NCI-H2171 (cell line): ENCODE measurements around the gene IGF2BP2.
"Not testable (repeated sequence)": the region's sequence is repeated elsewhere in the genome, so short reads cannot be mapped to it uniquely, and the experiment has no call there.

ENCODE experiments used
- DNase-seq: peaks from one replicate; lab custom pipeline; 2025; lab: John Stamatoyannopoulos, UW

Gene IGF2BP2

DNA sequence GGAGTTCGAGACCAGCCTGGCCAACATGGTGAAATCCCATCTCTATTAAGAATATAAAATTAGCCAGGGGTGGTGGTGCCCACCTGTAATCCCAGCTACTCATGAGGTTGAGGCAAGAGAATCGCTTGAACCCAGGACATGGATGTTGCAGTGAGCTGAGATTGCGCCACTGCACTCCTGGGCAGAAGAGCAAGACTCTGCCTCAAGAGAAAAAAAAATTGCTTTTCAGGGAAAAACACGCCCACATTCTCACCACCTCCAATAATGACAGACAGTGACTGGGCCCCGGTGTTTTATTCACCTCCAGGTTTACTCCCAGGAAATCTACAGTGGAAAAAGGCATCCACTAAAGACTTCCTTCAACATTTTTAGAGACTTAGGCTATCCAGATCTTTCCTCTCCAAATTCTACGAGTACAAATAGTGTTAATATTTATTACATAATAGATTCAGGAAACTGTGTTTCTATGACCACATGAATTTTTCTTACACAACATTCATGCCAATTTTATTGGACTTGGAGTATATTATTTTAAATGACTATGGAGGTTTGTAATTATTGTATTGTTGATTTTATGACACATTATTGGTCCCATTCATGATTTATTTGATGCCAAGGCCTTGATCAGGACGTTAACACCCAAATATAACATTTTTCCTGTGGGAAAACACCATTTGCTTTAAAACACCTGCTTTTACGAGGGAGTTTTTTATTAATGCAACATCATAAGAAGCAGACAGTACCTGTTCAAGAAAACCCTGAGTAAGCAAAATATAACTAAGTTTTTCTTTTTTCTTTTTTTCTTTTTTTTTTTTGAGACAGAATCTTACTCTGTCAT, 26.6 kb downstream of the IGF2BP2 start:
- DNase-seq: no peak

DNA sequence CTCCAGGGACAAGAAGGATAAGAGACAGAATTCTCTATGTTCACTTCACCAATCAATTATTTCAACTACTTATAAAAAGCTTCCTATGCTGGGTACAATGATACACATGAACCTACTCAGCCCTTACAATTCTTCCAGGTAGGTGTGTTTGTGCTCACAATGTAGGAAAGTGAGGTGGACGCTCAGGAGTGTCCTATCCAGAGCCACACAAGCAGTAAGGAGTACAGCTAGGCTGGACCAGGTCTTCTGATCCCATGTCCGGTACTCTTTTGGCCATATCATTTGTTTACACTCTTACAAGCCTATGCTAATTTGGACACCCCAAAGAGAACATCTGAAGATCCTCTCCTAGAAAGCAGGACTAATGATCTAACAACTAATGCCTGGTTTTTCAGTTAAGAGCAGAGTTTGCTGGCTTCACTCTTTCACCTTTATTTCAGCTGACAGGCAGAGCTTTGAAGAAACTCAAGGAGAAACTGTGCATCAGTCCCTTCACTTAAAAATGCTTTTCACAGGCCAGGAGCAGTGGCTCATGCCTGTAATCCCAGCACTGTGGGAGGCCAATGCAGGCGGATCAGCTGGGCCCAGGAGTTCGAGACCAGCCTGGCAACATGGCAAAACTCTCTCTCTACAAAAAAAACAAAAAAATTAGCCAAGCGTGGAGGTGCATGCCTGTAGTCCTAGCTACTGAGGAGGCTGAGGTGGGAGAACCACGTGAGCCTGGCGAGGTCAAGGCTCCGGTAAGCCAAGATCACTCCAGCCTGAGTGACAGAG, 27.5 kb downstream of the IGF2BP2 start:
- no peak for DNase-seq

DNA sequence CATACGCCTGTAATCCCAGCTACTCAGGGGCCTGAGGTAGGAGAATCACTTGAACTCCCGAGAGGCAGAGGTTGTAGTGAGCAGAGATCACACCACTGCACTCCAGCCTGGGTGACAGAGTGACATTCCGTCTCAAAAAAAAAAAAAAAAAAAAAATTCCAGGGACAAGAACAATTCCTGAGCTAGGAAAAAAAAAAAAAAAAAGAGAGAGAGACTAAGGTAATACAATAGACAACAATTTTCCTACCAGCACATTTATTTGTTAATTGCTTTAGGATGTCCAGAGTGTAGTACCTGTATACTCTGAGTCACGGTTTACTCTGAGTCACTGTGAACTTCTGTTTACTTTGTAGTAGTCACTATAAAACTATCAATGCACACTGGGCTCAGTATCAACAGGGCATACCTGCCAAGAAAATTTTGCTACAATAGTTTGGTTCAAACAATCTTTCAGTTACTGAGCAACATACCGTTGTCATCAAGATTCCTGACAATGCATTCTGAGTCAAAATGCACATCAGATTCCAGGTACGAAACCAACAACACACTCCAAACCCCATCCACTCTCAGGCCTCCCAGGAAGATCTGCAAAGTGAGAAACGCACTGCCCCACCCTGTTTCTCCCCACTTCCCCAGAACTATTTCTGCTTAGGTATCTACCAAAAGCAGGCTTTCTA, 28.3 kb downstream of the IGF2BP2 start:
- DNase-seq: no peak

DNA sequence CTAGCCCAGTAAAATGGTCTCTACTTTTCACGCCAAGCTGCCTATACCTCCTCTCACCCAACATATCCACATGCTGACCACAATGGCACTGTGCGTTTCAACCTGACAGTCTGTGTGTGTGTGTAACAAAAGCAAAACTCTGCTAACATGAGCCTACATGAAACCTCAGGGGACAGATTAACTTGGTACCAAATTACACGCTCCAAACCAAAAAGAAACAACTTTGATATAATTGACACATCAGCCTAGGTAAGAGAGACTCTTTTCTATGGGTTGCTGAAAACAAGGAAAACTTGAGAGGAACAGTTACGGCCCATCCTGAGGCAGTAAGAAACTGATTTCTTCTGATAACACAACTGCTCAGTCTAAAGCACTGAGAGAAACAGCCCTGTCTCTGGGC, 31.5 kb downstream of the IGF2BP2 start:
- DNase-seq: no peak

DNA sequence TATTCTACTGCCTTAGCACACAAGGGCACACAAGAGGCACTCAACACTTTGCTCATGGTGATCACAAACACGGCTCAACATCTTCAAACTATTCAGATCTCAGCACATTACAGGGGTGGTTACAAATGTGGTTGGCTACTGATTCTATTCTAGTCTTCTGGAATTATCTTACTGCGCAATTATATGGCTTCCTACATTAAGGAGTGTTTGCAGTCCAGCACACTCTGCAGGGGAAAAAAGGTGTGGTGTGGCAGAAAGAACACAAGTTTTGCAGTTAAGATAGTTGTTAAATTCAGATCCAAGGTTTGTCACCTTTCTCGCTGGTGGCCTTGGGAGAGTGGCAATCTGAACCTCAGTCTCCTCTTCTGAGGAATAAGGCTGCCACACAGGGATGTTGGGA, 31.9 kb downstream of the IGF2BP2 start:
- DNase-seq: no peak

DNA sequence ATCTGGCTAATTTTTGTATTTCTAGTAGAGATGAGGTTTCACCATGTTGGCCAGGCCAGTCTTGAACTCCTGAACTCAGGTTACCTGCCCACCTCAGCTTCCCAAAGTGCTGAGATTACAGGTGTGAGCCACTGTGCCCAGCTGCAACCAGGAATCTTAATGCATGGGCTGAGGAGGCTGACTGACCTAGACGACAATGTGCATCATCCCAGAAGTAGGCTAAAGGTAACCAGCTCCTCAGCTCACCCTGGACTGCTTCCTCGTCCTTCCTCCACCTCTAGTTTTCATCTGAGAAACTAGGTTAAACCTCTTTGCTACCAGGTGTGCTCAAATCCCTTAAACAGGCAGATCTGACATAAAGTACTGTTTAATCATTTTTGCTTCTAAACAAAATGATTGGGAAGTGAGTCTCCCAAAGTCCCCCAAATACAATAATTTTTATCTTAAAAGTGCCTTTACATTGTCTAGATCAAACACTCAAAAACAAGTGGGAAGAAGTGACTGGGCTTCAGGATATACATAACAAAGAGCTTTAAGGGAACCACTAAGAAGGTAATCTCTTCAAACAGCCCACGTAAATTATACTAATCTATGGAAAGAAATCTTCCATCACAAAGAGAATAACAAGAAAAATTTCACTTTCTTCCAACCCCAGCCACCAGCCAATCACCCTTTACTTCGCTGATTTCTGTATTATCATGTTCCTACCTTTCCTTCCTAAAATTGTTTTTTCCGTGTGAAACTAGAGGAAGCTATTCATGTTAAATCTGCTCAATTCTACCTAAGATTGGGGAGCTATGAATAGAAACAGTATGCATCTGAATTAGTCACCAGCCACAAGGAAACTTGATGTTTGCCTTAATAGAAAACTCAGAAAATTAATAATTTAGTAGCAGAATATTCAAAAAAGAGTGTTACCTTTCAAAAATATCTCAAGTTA, 34.7 kb downstream of the IGF2BP2 start:
- DNase-seq: no peak

DNA sequence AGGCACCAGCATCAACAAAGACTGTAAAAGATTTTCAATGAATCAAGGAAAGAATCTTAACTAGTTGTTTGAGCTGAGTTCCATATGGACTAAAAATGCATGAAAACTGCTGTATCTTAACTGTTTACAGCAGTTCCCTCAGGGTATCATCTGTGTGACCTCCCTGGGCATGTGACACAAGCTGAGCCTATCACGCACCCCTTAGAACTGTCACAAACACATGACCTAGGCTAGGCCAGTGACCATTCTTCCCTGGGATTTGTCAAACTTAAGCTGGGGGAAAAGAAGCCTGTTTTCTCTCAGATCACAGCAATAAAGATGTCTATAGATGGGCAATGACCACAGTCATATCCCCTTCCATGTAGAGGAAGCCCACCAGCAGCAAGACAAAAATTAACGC, 35.7 kb downstream of the IGF2BP2 start:
- DNase-seq: no peak

DNA sequence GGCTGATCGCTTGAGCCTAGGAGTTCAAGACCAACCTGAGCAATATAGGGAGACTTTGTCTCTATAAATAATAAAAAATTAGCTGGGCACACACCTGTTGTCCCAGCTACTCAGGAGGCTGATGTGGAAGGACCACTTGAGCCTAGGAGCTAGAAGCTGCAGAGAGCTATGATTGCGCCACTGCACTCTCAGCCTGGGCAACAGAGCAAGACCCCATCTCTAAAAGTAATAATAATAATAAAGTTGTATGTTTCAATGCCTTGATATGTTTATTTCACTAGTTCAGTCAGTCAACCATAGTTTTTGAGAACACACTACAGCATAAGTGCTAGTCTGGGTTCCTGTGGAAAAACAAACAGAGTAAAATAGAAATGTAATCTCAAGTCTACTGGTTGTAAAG, 36.5 kb downstream of the IGF2BP2 start:
- no peak for DNase-seq

DNA sequence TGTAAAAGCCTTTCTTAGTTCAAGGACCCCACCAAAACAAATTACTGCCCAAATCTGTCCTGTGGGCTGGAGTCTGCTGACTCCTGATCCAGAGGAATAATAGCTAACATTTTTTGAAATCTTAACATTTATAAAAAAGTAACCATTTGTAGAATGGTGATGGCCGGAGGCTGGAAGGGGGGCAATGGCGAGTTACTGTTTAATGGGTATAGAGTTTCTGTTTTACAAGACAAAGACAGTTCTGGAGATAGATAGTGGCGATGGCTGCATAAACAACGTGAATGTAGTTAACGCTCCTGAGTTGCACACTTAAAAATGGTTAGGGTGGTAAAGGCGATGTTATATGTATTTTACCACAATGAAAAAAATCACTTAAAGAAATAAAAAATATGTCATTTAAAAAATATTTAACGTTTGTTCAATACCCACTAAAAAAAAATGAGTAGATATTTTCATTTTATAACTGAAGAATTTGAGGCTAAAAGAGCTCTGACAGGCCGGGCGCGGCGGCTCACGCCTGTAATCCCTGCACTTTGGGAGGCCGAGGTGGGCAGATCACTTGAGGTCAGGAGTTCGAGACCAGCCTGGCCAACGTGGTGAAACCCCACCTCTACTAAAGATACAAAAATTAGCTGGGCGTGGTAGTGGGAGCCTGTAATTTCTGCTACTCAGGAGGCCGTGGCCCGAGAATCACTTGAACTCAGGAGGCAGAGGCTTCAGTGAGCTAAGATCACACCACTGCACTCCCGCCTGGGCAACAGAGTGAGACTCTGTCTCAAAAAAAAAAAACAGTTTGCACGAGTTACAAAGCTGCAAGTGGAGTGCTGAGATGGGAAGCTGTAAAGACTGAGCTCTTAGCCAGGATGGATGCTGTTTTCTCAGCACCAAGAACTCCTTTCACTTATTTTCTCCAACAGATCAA, 37.6 kb downstream of the IGF2BP2 start:
- DNase-seq: no peak

DNA sequence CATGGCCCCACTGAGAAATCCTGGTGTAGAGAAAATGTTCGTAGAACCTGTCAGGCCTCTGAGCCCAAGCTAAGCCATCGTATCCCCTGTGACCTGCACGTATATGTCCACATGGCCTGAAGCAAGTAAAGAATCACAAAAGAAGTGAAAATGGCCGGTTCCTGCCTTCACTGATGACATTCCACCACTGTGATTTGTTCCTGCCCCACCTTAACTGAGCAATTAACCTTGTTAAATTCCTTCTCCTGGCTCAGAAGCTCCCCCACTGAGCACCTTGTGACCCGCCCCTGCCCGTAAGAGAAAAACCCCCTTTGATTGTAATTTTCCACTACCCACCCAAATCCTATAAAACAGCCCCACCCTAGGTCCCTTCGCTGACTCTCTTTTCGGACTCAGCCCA, 38.6 kb downstream of the IGF2BP2 start:
- not testable (repeated sequence) for DNase-seq

DNA sequence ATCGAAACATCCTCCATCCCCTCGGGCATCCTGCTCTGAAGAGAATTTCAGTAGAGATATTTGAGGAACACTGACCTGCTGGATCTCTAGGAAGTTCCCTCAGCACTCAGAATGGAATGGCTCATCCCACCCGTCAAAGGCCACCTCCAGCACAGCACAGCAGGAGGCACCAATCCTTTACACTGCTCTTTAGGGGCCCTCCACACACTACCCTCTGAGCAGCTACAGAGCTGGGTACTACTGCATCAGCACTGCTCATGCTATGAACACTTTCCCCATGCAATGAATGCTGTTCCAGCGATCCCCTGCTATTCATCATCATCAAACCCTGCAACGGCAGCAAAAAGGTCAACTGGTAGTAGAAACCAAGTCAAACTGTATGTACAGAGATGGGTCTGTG, 40.5 kb downstream of the IGF2BP2 start:
- DNase-seq: no peak

DNA sequence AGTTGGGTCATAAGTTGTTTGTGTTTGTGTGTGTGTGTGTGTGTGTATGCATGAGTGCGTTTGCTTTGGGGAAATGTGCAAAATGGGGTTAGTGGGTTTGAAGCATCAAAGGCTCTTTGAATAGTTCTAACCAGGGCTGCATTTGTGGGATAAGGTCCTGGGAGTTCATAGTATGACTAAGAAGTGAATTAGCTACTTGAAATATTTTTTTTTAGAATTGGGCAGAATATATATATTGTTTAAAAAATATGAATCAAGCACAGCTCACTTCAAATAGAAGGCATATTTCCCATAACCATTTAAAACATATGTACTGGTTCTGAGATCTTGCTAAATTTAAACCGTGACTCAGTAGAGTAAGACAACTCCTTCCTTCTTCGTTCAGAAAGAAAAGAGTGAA, 43.1 kb downstream of the IGF2BP2 start:
- DNase-seq: no peak

DNA sequence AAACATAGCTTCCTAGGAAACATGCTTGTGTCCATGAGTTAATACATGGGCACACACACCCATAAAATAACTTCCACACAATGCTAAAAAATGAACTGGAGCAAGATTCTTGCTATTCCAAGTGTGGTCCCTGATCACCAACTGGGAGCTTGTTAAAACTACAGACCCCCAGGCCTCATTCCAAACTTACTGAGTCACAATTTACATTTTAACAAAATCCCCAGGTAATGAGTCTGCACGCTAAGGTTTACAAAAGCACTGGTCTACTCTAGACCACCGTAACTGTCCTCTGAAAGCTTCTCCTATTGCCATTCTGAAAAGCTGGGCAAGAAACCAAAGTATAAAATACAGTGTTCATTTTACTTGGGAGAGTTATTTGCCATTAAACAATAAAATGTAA, 45.4 kb downstream of the IGF2BP2 start:
- no peak for DNase-seq

DNA sequence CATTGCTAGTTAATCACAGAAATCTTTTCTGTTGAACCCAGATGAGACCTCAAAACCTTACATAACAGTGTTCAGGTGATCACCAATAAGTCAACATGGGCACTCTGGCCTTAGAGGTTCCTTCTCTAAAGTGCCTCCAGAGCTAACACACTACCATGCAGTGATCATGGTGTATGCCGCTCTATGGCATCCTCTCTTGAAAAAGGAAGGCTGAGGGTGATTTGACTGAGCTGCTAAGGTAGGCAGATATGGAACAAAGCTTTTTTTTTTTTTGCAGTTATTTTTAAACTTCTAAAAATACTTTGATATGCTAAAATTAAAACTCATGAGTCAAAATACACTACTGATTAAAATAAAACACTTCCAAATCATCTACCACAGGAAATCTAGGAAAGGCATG, 46.0 kb downstream of the IGF2BP2 start:
- no peak for DNase-seq

DNA sequence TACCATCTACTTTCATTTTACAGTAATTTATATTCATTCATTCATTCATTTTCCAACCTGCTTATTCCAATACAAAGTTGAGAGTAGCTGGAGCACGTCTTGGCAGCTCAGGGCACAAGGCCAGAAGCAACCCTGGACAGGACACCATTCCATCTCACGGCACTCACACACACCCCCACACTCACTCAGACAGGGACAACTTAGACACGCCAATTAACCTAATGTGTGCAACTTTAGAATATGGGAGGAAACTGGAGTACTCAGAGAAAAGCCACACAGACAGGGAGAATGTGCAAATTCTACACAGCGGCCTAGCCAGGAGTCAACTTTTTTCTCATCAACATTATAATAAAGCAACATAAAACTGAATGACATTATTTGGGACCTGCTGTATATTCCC, 46.7 kb downstream of the IGF2BP2 start:
- DNase-seq: no peak

DNA sequence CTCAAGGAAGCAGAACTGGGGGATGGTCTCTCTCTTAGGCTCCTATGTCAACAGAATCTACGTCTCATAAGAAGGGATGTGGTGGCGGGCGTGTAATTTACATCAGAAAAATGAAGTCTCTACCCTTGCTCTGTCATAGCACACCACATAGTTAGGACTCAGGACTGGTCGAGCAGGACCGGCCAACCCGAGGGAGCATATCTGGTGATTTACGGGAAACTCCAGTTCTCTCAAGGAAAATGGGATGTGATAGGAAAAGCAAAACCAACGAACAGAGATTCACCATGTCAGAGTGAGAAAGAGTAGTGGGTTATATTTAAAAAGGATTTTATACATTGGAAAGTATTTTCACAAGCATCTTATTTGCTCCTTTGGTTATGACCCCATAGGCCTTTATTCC, 54.7 kb downstream of the IGF2BP2 start:
- no peak for DNase-seq

DNA sequence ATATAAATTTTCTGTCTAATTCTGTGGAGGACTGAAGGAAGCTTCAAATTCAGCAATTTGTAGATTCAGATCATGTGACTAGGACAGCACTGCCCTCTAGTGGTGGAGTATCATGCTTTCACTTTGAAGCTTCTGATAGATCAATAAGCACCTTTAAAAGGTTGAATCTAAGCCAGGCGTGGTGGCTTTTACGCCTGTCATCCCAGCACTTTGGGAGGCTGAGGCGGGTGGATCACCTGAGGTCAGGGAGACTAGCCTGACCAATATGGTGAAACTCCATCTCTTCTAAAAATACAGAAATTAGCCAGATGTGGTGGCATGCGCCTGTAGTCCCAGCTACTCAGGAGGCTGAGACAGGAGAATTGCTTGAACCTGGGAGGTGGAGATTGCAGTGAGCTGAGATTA, 56.3 kb downstream of the IGF2BP2 start:
- peak; percentile 16 for DNase-seq

DNA sequence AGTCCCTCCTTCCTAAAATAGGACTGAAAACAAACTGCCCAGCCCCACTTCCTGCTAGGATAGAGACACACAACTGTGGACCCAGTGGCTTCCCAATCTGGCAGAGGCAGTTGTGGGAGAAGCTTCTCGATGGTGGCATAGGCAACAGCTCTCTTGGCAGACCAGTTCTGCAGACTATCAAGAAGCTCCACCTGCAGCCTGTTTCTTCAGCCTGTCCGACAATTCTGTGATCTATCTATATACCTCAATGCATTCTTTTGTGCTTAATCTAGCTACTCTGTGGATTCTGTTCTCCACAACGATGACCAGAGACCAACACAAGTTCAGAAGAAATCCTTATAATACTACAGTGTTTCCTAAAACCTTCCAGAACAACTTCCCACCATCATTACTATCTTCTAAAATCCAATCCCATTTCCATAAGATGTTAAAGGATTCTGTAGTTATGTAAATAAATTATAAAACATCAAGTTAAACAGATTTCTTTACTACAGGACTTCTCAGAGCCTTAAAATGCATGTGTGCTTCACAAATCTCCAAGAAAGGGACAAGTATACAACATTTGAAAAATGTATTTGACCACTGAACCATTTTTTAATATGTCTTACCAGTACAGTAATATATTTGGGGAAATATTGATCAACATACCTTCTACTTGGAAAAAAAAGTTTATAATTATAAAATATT, 57.7 kb downstream of the IGF2BP2 start:
- no peak for DNase-seq

DNA sequence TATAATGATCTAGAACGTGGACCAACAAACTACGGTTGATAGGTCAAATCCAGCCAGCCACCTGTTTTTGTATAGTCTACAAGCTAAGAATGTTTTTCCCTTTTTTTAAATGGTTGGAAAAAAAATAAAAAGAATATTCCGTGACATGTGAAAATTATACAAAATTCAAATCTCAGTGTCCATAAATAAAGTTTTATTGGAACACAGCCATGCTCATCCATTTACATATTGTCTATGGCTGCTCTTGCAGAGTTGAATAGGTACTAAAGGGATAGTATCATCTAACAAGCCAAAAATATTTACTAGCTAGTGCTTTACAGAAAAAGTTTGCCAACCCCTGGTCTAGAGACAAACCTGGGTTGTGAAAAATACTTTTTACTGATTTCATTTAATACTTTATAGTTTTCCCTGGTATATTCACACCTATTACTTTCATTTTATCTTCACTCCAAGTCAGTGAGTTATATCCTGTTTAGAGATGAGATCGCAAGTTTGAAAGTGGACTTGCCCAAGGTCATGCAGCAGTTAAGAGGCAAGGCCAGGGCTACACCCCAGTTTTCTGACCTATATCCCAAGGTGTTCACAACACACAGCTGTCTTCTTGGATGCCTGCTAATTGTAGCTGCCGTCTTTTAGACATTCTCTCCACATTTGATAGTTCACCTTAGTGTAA, 58.4 kb downstream of the IGF2BP2 start:
- DNase-seq: no peak

DNA sequence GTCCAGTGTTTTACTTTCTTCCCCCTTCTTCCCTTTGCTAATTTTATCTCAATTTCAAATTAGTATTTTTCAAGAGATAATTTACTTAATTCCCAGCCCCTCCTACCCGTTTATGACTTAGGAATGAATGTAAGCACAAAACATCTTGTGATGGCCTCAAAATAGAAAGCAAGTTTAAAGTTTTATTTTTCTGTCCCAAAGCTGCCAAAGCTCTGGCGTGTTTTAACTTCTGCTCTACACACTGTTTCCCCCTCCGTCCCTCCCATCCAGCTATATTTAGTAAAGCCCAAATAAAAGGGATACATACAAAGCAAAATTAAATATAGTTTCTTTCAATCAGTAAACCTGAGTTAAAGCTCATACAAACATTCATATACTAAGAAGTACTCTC, 59.9 kb downstream of the IGF2BP2 start:
- DNase-seq: no peak
